Activated T-helper 1 cell treated with Interleukin-2 at 50 U/mL for 16 hours (primary cell): ENCODE data around the gene OPTN.
"Not testable (repeated sequence)": the region's sequence is repeated elsewhere in the genome, so short reads cannot be mapped to it uniquely, and the experiment has no call there.

Experiments
- DNase-seq: peaks from one replicate; pipeline ENCODE4 v3.0.0-alpha.2; 2020; ENCODE audit warnings: low read depth

OPTN gene

GRCh38 chr10:13099666-13100348 is at the start of gene OPTN:
TSS of gene OPTN (plus strand) at chr10:13100163. CDS start at chr10:13109123, 8,960 bp downstream.
- DNase-seq, result peak; percentile 65

- no peak for DNase-seq
These were observed 48.8 kb upstream of the OPTN start for GRCh38 chr10:13051126-13051694.

- not testable (repeated sequence) for DNase-seq
These were observed 46.8 kb upstream of the OPTN start for GRCh38 chr10:13053208-13053607.

- no peak for DNase-seq
These were observed 46.0 kb upstream of the OPTN start for GRCh38 chr10:13053794-13054462.

GRCh38 chr10:13054844-13055243 is 45.1 kb upstream of the OPTN start:
- DNase-seq, result no peak

GRCh38 chr10:13056456-13057077 is 43.4 kb upstream of the OPTN start:
- DNase-seq, result no peak

GRCh38 chr10:13062803-13063202 is 37.2 kb upstream of the OPTN start:
- DNase-seq, result no peak

- no peak for DNase-seq
These were observed 33.4 kb upstream of the OPTN start for GRCh38 chr10:13066527-13066926.

GRCh38 chr10:13067431-13067830 is 32.5 kb upstream of the OPTN start:
- no peak for DNase-seq

- DNase-seq, result no peak
These were observed 31.9 kb upstream of the OPTN start for GRCh38 chr10:13068071-13068470.

- no peak for DNase-seq
These were observed 31.5 kb upstream of the OPTN start for GRCh38 chr10:13068484-13068883.

GRCh38 chr10:13072339-13072738 is 27.6 kb upstream of the OPTN start:
- DNase-seq, result no peak

GRCh38 chr10:13074563-13075451 is 25.2 kb upstream of the OPTN start:
- peak; percentile 9 for DNase-seq

- no peak for DNase-seq
These were observed 20.8 kb upstream of the OPTN start for GRCh38 chr10:13078912-13079775.

GRCh38 chr10:13079776-13080050 is 20.2 kb upstream of the OPTN start:
- DNase-seq, result no peak

- DNase-seq, result no peak
These were observed 19.3 kb upstream of the OPTN start for GRCh38 chr10:13080643-13081042.

- not testable (repeated sequence) for DNase-seq
These were observed 16.3 kb upstream of the OPTN start for GRCh38 chr10:13083700-13084099.

GRCh38 chr10:13086056-13086455 is 13.9 kb upstream of the OPTN start:
- DNase-seq, result no peak

- no peak for DNase-seq
These were observed 12.4 kb upstream of the OPTN start for GRCh38 chr10:13087601-13087985.

GRCh38 chr10:13087986-13088618 is 11.9 kb upstream of the OPTN start:
- DNase-seq, result no peak

- no peak for DNase-seq
These were observed 10.6 kb upstream of the OPTN start for GRCh38 chr10:13089345-13089744.
